Duodenal mucosa (tissue), 2 donors: ENCODE measurements around the gene PAK5.

Experiments
- H3K27ac ChIP-seq: one replicate; pipeline ENCODE4 v1.7.0; 2013; ENCODE audit warnings: low read depth, low read length
- H3K27me3 ChIP-seq, 2 donors: one replicate each; pipeline ENCODE4 v1.7.0; 2013; ENCODE audit warnings: low read length in 2 of 2, control low read depth in 1 of 2; ENCODE audit not compliant: insufficient read depth in 2 of 2, control insufficient read depth in 1 of 2
- H3K36me3 ChIP-seq, 2 donors: one replicate each; pipeline ENCODE4 v1.7.0; 2013; ENCODE audit warnings: low read length in 2 of 2, control low read depth in 1 of 2; ENCODE audit not compliant: insufficient read depth in 2 of 2, control insufficient read depth in 1 of 2
- H3K4me1 ChIP-seq, 2 donors: one replicate each; pipeline ENCODE4 v1.7.0; 2013; ENCODE audit warnings: low read length in 2 of 2, control low read depth in 1 of 2; ENCODE audit not compliant: insufficient read depth in 2 of 2, control insufficient read depth in 1 of 2
- H3K4me3 ChIP-seq, 2 donors: one replicate each; pipeline ENCODE4 v1.7.0; 2013; ENCODE audit warnings: low read length in 2 of 2, low read depth in 1 of 2
- H3K9ac ChIP-seq, 2 donors: one replicate each; pipeline ENCODE4 v1.7.0; 2013; ENCODE audit warnings: low read length in 2 of 2, low read depth in 1 of 2
- H3K9me3 ChIP-seq, 2 donors: one replicate each; pipeline ENCODE4 v1.7.0; 2013; ENCODE audit warnings: low read length in 2 of 2, control low read depth in 1 of 2; ENCODE audit not compliant: control insufficient read depth in 1 of 2

PAK5 gene

DNA sequence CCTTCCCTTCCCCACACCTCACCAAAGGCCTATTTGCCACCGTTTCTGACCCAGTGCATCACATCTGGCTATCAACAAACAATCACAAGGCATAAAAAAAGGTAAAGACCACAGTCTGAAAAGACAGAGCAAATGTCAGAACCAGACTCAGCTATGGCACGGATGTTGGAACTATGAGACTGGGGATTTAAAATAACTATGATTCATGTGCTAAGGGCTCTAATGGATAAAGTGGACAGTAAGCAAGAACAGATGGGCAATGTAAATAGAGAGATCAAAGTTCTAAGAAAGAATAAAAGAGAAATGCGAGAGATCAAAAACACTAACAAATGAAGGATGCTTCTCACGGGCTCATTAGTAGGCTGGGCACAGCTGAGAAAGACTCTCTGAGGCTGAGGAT, 225.0 kb downstream of the PAK5 start:
- no peak overlapping the region for H3K4me3 ChIP-seq
- H3K9ac ChIP-seq = no peak overlapping the region
- no peak overlapping the region for H3K27ac ChIP-seq
- H3K9me3 ChIP-seq = no peaks in the 10 kb centered on the region
- H3K27me3 ChIP-seq = no peaks in the 10 kb centered on the region
- no peaks in the 10 kb centered on the region for H3K36me3 ChIP-seq
- peaks cover 0 to 5% of the 10 kb centered on the region in 2 donors for H3K4me1 ChIP-seq

DNA sequence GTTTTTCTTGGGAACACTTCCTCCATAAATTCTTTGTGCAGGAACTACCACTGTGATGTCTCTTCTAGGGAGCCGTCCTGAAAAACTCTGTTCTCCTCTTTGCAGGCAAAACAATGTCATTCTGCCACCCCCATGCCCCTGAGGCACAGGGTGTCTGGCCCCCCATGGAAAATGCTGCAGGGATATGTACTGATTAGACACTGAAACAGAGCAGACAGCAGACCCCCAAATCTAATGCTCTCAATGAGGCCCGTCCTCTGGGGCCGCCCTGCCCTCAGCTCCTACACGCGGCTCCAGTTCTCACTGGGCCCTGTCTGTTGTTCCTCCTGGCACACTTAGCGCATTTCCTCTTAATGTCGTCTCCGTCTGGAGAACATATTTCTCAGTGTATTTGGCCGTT, 227.0 kb downstream of the PAK5 start:
- H3K9me3 ChIP-seq = no peaks in the 10 kb centered on the region
- no peaks in the 10 kb centered on the region for H3K36me3 ChIP-seq
- no peak overlapping the region for H3K9ac ChIP-seq
- H3K27me3 ChIP-seq = no peaks in the 10 kb centered on the region
- no peak overlapping the region for H3K27ac ChIP-seq
- peaks cover 0 to 4% of the 10 kb centered on the region in 2 donors for H3K4me1 ChIP-seq
- H3K4me3 ChIP-seq = no peak overlapping the region

- Histone ChIP-seq H3K4me3 (no peak overlapping the region), H3K9me3 (no peaks in the 10 kb centered on the region), H3K27ac (no peak overlapping the region), H3K4me1 (no peaks in the 10 kb centered on the region), H3K9ac (no peak overlapping the region), H3K36me3 (no peaks in the 10 kb centered on the region), H3K27me3 (no peaks in the 10 kb centered on the region)
These were observed 228.2 kb downstream of the PAK5 start for GRCh38 chr20:9610665-9611064.

DNA sequence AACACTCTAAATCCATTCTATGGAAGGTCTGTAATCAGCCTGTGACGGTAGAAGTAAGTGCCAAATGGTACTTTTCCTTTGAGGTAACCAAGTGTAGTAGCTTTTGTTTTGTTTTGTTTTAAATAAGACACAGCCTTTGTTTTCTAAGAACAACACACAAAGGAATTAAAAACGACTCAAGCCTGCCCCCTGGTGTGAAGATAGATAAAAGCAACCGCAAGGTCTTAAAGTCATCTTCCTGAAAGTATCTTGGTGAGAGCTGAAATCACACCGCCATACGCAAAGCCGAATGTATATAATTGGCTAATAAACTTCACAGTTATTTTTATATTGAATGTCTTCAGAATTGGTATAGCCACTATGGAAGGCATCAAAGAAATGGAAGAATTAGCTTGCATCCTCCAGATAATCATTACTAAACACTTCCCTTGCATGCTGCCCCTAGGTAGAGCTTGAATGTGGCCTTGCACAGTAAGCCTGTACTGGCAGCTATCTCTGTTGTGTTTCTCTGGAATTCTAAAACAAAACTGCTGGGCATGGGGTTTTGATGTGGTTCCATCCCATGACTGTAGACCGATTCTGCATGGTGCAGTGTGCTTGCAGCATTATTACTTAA, 228.9 kb downstream of the PAK5 start:
- Histone ChIP-seq H3K27ac (no peak overlapping the region), H3K4me1 (no peaks in the 10 kb centered on the region), H3K4me3 (no peak overlapping the region), H3K36me3 (no peaks in the 10 kb centered on the region), H3K9me3 (no peaks in the 10 kb centered on the region), H3K9ac (no peak overlapping the region), H3K27me3 (no peaks in the 10 kb centered on the region)

- Histone ChIP-seq H3K36me3 (no peaks in the 10 kb centered on the region), H3K9me3 (no peaks in the 10 kb centered on the region), H3K27me3 (no peaks in the 10 kb centered on the region), H3K4me1 (no peaks in the 10 kb centered on the region), H3K9ac (no peak overlapping the region), H3K4me3 (no peak overlapping the region), H3K27ac (no peak overlapping the region)
These were observed 230.1 kb downstream of the PAK5 start for GRCh38 chr20:9608639-9609340.

GRCh38 chr20:9602847-9603183, 236.1 kb downstream of the PAK5 start:
- H3K36me3 ChIP-seq = no peaks in the 10 kb centered on the region

GRCh38 chr20:9600562-9600961, 238.3 kb downstream of the PAK5 start:
- Histone ChIP-seq H3K9me3 (no peaks in the 10 kb centered on the region), H3K36me3 (no peaks in the 10 kb centered on the region), H3K9ac (no peak overlapping the region), H3K27me3 (no peaks in the 10 kb centered on the region), H3K4me3 (no peak overlapping the region), H3K27ac (no peak overlapping the region), H3K4me1 (no peaks in the 10 kb centered on the region)

More at GRCh38 chr20:9602847-9603183, 236.1 kb downstream of the PAK5 start:
- Histone ChIP-seq H3K4me3 (no peak overlapping the region), H3K27me3 (no peaks in the 10 kb centered on the region), H3K9ac (no peak overlapping the region), H3K9me3 (no peaks in the 10 kb centered on the region), H3K4me1 (no peaks in the 10 kb centered on the region), H3K27ac (no peak overlapping the region)

DNA sequence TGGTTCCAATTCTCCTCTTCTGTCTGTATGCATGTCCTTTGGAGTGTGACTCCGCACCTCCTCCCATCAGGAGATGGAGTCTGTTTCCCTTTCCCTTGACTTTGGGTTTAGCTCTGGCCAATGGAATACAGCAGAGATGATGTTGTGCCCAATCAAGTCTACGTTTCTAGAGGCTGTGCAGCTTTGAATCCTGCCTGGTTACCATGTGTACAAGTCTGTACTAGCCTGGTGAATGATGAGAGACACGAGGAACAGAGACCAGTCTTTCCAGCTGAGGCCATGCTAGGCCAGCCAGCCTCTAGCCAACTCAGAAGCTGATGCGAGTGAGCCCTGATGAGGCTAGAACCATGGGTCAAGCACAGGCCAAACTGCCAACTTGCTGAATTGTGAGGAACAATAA, 241.3 kb downstream of the PAK5 start:
- no peaks in the 10 kb centered on the region for H3K36me3 ChIP-seq
- no peak overlapping the region for H3K4me3 ChIP-seq
- no peaks in the 10 kb centered on the region for H3K9me3 ChIP-seq
- H3K27ac ChIP-seq = no peak overlapping the region
- no peak overlapping the region for H3K9ac ChIP-seq
- no peaks in the 10 kb centered on the region for H3K4me1 ChIP-seq
- H3K27me3 ChIP-seq = no peaks in the 10 kb centered on the region

GRCh38 chr20:9595763-9596162, 243.1 kb downstream of the PAK5 start:
- Histone ChIP-seq H3K9ac (no peak overlapping the region), H3K4me3 (no peak overlapping the region), H3K27me3 (no peaks in the 10 kb centered on the region), H3K9me3 (no peaks in the 10 kb centered on the region), H3K36me3 (no peaks in the 10 kb centered on the region), H3K27ac (no peak overlapping the region), H3K4me1 (no peaks in the 10 kb centered on the region)

GRCh38 chr20:9594284-9594875, 244.5 kb downstream of the PAK5 start:
- Histone ChIP-seq H3K4me3 (no peak overlapping the region), H3K4me1 (no peaks in the 10 kb centered on the region), H3K36me3 (no peaks in the 10 kb centered on the region), H3K9ac (no peak overlapping the region), H3K9me3 (no peaks in the 10 kb centered on the region), H3K27ac (no peak overlapping the region), H3K27me3 (no peaks in the 10 kb centered on the region)
